Measurements from ENCODE around the gene IL1RN. TPM values are rescaled to one million over a fixed set of nuclear protein-coding genes. Genes with fewer than 3 reads are reported as not detected.

IL1RN gene
- total and polyA plus RNA-seq, 2 of the 13 experiments (the other 11 are each of a cell fraction or from before 2014, with no cell fraction given), result 21.2 to 101 TPM

DNA sequence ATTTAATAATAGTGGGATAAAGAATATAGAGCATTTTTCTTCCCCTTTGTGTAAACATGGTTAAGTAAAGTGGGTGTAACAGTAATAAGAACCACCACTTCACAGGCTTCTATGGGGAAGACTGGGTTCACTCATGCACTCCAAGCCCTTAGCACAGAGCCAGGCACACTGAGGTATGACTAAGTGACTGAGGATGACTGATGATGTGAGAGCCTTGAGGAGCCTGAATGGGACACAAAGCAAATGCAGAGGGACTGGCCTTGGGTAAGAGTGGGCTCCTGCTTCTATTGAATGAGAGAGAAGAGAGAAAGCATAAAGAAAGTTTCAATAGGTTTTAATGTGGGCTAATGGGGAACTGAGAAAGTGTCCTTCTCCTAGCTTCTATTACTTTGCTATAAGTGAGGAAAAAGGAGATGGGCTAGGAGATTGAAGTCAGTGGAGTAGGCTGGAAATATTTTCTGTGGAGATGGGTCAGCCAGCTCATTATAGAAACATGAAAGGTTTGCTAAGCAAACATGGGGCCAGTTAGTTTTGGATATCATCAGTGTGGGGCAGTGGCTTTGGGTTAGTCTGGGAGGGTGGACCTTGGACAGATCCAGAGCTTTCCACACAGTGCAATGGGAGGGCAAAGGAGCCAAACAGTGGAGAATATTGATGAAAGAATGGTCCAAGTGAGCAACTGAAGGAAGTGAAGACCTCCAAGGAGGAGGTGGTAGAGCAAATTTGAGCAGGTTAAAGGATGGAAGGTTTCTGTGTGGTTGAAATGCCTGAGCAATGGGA is 39.0 kb upstream of the IL1RN start (continued):
- no peak for TF ChIP-seq ATF5 (CRISPR knock-in tag; IDR thresholded peaks at IDR 0.05; ENCODE audit: low read depth)
- no peak for TF ChIP-seq RFXANK (CRISPR knock-in tag; IDR thresholded peaks at IDR 0.05)
- peak; percentile 89 for TF ChIP-seq MIER2 (CRISPR knock-in tag; IDR thresholded peaks at IDR 0.05)
- TF ChIP-seq ZNF605 (CRISPR knock-in tag; IDR thresholded peaks at IDR 0.05), result peak; percentile 84; the same call in 1 of the 2 replicates
- TF ChIP-seq RBAK (CRISPR knock-in tag; IDR thresholded peaks at IDR 0.05), result no peak
- 0 out of 2 replicates have a peak, but pooled peaks have one; percentile 49 for TF ChIP-seq MEIS2 (CRISPR knock-in tag; IDR thresholded peaks at IDR 0.05)
- no peak for TF ChIP-seq DNMT3B (CRISPR knock-in tag; conservative IDR thresholded peaks at IDR 0.05)
- no peak for TF ChIP-seq CHD4 (IDR thresholded peaks at IDR 0.05; ENCODE audit: borderline replicate concordance, low read length)
- peak; percentile 45; the same call in 1 of the 2 replicates for TF ChIP-seq RXRA (CRISPR knock-in tag; IDR thresholded peaks at IDR 0.05)
- 0 out of 2 replicates have a peak, but pooled peaks have one; percentile 11 for TF ChIP-seq SMC3 (IDR thresholded peaks at IDR 0.05; ENCODE audit: low read length)
- TF ChIP-seq TCF12 (IDR thresholded peaks at IDR 0.05), result no peak
- TF ChIP-seq TCF12 (CRISPR knock-in tag; IDR thresholded peaks at IDR 0.05), result no peak
- no peak; the same call in 1 of the 2 replicates for TF ChIP-seq ARNTL (CRISPR knock-in tag; IDR thresholded peaks at IDR 0.05)
- 0 out of 2 replicates have a peak, but pooled peaks have one; percentile 35 for TF ChIP-seq HOXD1 (CRISPR knock-in tag; IDR thresholded peaks at IDR 0.05)
- TF ChIP-seq, protein P1, sequence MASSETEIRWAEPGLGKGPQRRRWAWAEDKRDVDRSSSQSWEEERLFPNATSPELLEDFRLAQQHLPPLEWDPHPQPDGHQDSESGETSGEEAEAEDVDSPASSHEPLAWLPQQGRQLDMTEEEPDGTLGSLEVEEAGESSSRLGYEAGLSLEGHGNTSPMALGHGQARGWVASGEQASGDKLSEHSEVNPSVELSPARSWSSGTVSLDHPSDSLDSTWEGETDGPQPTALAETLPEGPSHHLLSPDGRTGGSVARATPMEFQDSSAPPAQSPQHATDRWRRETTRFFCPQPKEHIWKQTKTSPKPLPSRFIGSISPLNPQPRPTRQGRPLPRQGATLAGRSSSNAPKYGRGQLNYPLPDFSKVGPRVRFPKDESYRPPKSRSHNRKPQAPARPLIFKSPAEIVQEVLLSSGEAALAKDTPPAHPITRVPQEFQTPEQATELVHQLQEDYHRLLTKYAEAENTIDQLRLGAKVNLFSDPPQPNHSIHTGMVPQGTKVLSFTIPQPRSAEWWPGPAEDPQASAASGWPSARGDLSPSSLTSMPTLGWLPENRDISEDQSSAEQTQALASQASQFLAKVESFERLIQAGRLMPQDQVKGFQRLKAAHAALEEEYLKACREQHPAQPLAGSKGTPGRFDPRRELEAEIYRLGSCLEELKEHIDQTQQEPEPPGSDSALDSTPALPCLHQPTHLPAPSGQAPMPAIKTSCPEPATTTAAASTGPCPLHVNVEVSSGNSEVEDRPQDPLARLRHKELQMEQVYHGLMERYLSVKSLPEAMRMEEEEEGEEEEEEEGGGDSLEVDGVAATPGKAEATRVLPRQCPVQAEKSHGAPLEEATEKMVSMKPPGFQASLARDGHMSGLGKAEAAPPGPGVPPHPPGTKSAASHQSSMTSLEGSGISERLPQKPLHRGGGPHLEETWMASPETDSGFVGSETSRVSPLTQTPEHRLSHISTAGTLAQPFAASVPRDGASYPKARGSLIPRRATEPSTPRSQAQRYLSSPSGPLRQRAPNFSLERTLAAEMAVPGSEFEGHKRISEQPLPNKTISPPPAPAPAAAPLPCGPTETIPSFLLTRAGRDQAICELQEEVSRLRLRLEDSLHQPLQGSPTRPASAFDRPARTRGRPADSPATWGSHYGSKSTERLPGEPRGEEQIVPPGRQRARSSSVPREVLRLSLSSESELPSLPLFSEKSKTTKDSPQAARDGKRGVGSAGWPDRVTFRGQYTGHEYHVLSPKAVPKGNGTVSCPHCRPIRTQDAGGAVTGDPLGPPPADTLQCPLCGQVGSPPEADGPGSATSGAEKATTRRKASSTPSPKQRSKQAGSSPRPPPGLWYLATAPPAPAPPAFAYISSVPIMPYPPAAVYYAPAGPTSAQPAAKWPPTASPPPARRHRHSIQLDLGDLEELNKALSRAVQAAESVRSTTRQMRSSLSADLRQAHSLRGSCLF (CRISPR knock-in tag; IDR thresholded peaks at IDR 0.05; ENCODE audit: borderline replicate concordance), result no peak
- TF ChIP-seq HIVEP1 (CRISPR knock-in tag; IDR thresholded peaks at IDR 0.05), result no peak
- TF ChIP-seq CREB3 (CRISPR knock-in tag; IDR thresholded peaks at IDR 0.05), result no peak
- TF ChIP-seq STAG1 (CRISPR knock-in tag; IDR thresholded peaks at IDR 0.05), result no peak
- TF ChIP-seq SP1 (IDR thresholded peaks at IDR 0.05), result no peak
- TF ChIP-seq SP1 (CRISPR knock-in tag; IDR thresholded peaks at IDR 0.05), result no peak
- no peak for TF ChIP-seq ZNF326 (CRISPR knock-in tag; IDR thresholded peaks at IDR 0.05; ENCODE audit: borderline replicate concordance)
- no peak for TF ChIP-seq NFYC (CRISPR knock-in tag; IDR thresholded peaks at IDR 0.05)
- peak; percentile 59; the same call in 1 of the 2 replicates for TF ChIP-seq DPF2 (CRISPR knock-in tag; IDR thresholded peaks at IDR 0.05; ENCODE audit: borderline replicate concordance, low read depth)
- TF ChIP-seq, protein P2, sequence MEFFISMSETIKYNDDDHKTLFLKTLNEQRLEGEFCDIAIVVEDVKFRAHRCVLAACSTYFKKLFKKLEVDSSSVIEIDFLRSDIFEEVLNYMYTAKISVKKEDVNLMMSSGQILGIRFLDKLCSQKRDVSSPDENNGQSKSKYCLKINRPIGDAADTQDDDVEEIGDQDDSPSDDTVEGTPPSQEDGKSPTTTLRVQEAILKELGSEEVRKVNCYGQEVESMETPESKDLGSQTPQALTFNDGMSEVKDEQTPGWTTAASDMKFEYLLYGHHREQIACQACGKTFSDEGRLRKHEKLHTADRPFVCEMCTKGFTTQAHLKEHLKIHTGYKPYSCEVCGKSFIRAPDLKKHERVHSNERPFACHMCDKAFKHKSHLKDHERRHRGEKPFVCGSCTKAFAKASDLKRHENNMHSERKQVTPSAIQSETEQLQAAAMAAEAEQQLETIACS (CRISPR knock-in tag; IDR thresholded peaks at IDR 0.05), result no peak
